HG02763 (cell line): ENCODE results near the gene NOTCH4.

Experiments
- ATAC-seq: cut with Tn5 transposase; IDR thresholded peaks from one replicate; pipeline ENCODE4 v1.9.1; 2021; ENCODE audit warnings: mild to moderate bottlenecking, moderate library complexity; ENCODE audit not compliant: unreplicated experiment

NOTCH4 gene

GRCh38 chr6:32167761-32168262, 56.1 kb downstream of the NOTCH4 start:
- ATAC-seq = no peak

- no peak for ATAC-seq
Observed at GRCh38 chr6:32167154-32167760, 56.6 kb downstream of the NOTCH4 start.

DNA sequence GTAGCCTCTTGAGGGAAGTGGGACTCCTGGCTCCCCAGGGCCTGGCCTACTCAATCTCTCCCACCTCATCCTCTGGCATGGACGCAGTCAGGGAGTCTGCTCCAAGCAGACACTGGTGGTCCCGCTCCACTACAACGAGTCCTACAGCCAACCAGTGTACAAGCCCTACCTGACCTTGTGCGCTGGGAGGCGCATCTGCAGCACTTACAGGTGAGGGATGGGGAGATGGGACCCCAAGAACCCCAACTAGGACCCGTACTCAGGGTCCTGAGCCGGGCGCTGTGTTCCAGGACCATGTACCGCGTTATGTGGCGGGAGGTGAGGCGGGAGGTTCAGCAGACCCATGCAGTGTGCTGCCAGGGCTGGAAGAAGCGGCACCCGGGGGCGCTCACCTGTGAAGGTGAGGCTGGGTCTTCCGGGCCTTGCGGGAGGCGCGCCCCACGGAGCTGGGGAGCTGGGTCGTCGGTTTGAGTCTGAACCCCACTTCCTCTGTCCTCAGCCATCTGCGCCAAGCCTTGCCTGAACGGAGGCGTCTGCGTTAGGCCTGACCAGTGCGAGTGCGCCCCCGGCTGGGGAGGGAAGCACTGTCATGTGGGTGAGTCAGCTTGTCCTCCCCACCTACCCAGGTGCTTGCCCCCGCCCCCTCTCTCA, 57.3 kb downstream of the NOTCH4 start:
- ATAC-seq = no peak

GRCh38 chr6:32164295-32164694, 59.6 kb downstream of the NOTCH4 start, which contains the start of gene EGFL8:
TSS of gene EGFL8 (plus strand) at chr6:32164595. CDS start at chr6:32166166, 1,571 bp downstream.
- no peak for ATAC-seq

DNA sequence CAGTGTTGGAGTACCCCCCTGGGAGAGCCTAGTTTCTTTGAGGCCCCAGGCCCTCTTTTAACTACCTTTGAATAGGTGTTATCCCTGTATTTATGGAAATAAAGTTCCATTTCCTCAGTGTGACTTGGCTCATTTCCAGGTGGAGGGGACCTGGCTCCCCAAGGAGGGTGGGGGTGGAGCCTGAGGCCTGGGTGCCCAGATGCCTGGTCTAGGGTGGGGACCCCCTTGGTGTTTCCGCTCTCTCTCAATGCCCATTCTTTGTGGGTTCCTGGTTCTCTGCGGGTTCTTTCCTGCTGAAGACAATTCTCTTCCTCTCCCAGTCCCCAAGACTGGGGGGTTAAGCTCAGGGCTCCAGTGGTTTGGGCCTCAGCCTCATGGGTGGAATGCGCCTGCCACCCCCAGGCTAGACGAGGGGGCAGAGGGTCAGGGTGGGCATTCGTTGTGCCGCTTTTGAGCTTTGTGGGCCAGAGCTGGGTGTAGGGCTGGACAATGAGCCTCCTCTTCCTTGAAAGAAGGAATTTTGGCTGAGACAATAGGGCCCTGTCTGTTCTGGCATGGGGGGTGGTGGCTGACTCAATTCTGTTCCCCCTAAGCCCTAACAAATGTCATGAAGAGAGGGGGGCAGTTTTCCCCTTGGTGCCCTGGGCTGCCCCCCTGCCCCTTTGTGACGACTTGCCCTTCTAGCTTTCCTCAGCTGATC, 60.2 kb downstream of the NOTCH4 start:
- no peak for ATAC-seq

- ATAC-seq = no peak
Observed at GRCh38 chr6:32158052-32158451, 65.8 kb downstream of the NOTCH4 start.

DNA sequence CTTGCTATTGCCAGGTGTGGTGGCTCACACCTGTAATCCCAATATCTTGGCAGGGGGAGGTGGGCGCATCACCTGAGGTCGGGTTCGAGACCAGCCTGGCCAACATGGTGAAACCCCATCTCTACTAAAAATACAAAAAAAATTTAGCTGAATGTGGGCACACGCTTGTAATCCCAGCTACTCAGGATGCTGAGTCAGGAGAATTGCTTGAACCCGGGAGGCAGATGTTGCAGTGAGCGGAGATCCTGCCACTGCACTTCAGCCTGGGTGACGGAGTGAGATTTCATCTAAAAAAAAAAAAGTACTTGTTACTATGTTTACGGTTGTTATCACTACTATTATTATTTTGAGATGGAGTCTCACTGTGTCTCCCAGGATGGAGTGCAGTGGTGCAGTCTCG, 67.0 kb downstream of the NOTCH4 start:
- ATAC-seq = no peak

DNA sequence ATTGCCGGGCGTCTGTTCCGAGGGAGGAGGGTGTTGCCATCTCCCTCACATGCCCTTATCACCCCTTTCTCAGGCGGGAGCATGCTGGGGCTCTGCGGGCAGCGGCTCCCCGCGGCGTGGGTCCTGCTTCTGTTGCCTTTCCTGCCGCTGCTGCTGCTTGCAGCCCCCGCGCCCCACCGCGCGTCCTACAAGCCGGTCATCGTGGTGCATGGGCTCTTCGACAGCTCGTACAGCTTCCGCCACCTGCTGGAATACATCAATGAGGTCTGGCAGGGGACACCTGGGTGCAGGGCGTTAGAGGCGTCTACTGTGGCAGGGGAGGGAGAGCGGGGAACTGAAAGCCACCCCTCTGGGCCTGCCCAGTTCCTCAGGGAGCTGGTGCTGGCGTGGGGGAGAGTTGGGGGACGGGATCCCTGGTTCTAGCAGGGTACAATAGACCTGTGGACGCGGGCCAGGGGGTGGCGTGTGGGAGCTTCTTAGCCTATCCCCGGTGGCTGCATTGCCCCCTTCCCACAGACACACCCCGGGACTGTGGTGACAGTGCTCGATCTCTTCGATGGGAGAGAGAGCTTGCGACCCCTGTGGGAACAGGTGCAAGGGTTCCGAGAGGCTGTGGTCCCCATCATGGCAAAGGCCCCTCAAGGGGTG, 69.2 kb downstream of the NOTCH4 start:
- ATAC-seq = peak; percentile 56

- peak; percentile 23 for ATAC-seq
Observed at GRCh38 chr6:32153564-32154513, 70.0 kb downstream of the NOTCH4 start, which contains the start of gene PPT2. TSS of gene PPT2 (plus strand) at chr6:32154141. CDS start at chr6:32154595, 454 bp downstream.

DNA sequence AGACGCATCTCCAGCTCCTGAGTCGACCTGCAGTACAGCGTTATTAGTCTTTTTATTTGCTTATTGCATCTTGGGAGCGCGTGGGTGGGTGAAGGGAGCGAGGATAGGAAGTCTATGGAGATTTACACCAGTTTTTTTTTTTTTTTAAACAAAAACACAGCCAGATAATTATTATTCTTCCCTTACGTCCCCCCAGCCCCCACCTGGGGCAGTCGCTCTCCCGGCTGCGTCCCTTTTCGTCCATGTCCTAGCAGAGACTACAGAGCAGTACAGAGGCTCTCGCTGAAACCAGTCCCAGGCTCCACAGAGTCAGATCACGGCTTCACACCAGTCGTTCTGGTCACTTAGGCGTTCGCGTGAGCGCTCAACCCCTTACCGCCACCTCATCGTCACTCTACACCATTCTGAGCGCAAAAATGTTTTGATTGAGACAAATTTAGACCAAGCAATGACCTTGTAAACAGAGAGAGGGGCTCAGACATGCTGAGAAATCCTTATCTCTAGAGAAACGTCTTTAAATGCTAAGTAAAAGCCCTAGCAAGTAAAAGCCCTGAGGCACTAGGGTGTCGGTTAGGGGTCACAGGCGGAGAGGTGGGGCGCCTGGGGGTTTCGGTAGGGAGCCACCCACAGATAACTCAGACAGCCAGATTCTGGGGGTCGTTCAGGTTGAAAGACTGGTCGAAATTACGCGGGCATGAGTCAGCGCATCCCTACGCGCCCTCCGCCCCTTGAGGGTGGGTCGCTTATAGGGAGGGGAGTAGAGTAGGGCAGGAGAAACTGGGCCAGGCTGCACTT, 70.9 kb downstream of the NOTCH4 start:
- ATAC-seq = no peak

GRCh38 chr6:32151863-32152768, 71.8 kb downstream of the NOTCH4 start, which contains the start of gene PRRT1:
TSS of gene PRRT1 (minus strand) at chr6:32151939. CDS start at chr6:32151827, 112 bp downstream.
- no peak for ATAC-seq

GRCh38 chr6:32151181-32151862, 72.5 kb downstream of the NOTCH4 start:
- ATAC-seq = no peak

DNA sequence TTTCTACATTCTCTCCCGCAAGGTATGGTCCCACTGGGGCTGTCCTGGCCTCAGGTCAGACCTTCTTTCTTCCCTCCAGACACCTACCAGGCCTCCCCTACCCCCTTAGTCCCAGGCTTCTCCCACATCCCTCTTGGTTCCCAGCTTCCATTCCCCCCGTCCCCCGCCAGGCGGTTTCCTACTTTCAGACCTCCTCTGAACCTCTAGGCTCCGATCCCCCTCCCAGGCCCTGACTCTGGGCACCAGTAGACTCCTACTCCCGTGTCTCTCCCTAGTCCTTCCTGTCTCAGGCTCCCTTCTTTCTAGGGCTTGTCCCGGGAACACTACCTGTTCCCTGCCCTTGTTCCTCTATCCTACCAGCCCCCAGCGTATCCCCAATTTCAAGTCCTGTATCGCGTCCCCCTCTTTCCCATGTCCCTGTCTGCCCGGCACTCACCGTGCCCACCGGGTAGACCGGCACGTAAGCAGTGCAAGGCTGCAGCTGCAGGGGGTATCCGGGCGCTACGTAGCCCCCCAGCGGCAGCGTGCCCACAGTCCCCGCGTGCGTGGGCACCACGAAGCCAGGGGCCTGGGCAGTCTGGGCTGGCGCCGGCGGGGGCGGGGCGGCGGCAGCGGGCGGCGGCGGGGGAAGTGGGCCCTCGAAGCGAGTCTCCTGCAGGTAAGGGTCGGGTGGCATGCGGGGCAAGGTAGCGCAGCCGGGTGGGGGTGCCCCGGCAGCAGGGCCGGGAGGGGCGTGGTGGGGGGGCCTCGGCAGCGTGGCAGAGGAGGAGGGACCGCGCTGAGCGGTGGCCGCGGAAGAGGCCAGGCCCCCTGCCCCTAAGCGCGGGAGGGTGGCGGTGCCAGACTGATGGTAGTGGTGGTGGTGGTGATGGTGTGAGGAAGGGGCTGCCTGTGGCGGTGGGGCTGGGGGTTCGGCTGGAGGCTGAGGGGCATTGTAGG, 73.7 kb downstream of the NOTCH4 start:
- ATAC-seq = no peak

DNA sequence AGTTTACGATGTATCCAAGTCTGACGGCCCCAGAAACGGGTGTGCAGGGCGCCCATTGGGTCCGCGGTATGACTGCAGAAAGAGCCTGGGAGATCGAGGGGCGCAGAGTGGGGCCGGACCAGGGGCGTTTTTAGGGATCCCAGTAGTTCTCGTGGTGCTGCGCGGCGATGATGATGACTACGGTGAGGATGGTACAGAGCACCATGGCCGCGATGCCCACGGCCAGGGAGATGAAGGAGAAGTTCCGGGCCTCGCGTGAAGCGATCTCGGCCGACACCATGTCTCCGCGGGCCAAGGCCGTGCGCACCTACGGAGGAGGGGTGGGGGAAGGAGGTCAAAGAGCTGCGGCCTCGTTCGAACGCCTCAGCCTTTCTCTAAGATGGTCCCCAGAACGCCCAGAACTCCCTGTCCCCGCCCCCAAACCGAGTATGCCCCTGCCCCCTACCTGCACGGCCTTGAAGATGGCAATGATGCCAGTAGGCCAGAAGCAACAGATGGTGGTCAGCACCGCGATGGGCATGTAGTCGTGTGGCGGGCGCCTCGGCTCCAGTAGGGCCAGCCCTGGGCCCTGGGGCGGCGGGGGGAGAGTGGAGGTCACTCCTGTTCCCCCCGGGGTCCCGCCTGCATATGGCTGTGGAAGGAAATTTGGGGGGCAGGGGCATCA, 74.6 kb downstream of the NOTCH4 start:
- no peak for ATAC-seq

DNA sequence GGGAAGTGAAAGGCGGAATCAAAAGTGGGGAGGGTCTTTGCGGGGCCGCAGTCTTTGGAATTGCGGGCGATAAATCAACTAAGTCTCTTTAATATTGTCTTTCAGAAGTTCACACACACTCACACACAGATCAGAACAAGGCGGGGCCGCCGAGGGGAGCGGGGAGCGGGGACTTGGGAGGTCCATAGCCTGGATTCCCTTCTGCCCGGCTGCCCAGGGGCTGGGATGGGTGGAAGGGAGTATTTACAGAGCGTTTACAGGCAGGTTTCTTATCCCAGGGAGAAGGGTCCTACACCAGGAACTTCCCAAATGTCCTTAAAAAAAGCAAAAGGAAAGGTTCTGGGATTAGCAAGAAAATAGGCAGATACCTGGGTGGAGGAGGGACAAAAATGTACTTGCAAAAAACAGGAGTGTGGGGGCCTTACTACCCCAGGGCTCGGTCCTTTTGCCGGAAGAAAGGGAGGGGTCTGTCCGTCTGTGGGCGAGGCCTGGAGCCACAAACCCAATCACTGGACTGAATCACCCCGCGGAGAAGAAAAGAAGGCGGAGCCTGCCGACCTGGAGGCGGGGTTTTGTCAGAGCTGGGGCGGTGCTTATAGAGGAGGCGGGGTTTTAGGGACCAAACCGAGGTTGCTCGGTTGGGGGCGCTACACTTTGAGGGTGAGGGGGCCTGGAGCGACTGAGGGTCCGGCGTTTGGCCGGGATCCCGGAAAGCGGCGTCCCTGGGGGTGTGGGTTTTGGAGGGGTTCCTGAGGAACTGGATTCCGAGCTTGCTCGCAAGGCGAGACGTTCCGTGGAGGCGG, 75.4 kb downstream of the NOTCH4 start:
- no peak for ATAC-seq
